AG10803 (cell line): Measurements from ENCODE around the gene DNAJC13.
A peak's percentile ranks its signal among the peaks of the same experiment; 100 is the strongest.

Source experiments
- DNase-seq: peaks from one replicate; pipeline ENCODE4 v3.0.0; 2010; ENCODE audit warnings: low read depth
- H3K4me3 ChIP-seq: 2 replicates; pipeline ENCODE4 v1.5.1; 2011; ENCODE audit warnings: mild to moderate bottlenecking, low read length, control low read depth
- TF ChIP-seq, protein P1 (sequence below): conservative IDR thresholded peaks from 2 replicates; pipeline ENCODE4 v1.5.1; 2011; ENCODE audit warnings: mild to moderate bottlenecking, low read length, control low read depth, inconsistent platforms

Gene DNAJC13

DNA sequence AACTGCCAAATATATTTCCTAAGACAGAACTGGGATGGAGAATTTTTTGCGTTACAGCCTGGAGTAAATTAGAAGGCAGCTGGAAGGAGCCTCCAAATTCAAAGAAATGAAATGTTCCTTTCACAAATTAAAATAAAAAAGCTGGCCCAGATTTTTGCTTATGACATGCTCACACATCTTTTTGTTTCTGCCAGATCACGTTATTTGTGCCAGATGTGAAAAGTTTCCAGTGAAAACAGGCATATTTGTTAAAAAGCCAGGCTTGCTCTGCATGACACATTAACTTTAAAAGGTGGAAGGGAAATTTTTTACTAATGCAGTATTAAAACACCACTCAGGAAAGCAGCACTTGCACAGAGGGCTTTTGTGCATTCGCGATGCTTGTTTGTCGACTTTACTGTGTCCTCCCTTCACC lies 156.5 kb downstream of the DNAJC13 start:
- DNase-seq = peak; percentile 95
- TF ChIP-seq, protein P1, sequence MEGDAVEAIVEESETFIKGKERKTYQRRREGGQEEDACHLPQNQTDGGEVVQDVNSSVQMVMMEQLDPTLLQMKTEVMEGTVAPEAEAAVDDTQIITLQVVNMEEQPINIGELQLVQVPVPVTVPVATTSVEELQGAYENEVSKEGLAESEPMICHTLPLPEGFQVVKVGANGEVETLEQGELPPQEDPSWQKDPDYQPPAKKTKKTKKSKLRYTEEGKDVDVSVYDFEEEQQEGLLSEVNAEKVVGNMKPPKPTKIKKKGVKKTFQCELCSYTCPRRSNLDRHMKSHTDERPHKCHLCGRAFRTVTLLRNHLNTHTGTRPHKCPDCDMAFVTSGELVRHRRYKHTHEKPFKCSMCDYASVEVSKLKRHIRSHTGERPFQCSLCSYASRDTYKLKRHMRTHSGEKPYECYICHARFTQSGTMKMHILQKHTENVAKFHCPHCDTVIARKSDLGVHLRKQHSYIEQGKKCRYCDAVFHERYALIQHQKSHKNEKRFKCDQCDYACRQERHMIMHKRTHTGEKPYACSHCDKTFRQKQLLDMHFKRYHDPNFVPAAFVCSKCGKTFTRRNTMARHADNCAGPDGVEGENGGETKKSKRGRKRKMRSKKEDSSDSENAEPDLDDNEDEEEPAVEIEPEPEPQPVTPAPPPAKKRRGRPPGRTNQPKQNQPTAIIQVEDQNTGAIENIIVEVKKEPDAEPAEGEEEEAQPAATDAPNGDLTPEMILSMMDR = no peak
- no peak overlapping the region for H3K4me3 ChIP-seq

DNA sequence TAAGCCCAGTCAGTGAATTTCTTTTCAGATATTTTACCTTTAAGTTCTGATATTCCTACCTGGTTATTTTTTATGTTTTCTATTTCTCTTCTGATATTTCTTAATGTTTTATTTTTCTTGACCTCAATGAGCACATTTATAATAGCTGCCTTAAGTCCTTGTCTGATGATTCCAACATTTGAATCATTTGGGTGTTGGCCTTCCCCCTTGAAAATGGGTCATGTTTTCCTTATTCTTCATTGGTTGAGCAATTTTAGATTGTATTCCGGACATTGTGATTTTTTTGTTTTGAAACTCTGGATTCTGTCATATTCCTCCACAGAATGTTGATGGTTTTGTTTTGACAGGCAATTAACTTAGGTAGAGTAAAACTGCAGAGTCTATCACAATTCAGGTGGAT lies 170.1 kb downstream of the DNAJC13 start:
- no peak overlapping the region for H3K4me3 ChIP-seq
- DNase-seq = no peak
- TF ChIP-seq, protein P1 = no peak
